ENCODE measurements around the gene MEGF8.

DNA sequence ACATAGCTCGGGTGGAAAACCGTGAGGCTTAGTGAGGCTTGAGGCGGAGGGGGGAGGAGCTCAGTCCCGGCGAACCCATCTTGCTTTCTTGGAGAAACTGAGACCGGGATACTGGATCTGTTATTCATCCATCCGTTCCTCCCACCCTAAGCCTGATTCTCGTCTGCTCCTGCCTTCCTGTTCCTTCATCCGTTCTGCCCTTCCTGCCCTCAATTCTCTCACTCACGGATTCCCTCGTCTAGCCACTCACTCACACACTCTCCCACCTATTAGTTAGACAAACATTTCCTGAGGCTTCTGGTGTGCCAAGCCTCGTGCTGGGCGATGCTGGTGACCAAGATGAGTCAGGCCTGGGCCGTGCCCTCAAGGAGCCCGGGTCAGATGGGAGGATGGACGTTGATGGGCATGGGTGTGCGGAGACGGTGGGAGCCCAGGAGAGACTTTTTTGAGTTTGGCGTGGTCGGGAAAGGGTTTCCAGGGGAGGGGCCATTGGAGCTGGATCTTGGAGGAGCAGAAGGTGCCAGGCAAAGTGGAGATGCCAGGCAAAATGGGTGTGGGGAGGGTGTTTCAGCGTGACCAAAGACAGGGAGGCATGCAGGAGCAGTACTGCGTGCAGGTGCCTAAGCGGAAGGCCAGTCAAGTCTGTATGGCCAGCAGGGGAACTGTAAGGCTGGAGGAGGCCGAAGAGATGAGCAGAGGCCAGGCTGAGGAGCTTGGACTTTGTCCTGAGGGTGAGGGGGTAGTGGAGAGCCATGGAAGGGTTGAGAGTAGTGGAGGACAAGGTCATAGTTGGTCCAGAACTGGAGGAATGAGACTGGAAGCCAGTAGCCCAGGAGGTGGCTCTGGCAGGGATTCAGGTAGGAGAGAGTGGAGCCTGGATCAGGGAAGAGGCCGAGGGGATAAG, 72.1 kb downstream of the MEGF8 start:
- TF ChIP-seq, protein P1, sequence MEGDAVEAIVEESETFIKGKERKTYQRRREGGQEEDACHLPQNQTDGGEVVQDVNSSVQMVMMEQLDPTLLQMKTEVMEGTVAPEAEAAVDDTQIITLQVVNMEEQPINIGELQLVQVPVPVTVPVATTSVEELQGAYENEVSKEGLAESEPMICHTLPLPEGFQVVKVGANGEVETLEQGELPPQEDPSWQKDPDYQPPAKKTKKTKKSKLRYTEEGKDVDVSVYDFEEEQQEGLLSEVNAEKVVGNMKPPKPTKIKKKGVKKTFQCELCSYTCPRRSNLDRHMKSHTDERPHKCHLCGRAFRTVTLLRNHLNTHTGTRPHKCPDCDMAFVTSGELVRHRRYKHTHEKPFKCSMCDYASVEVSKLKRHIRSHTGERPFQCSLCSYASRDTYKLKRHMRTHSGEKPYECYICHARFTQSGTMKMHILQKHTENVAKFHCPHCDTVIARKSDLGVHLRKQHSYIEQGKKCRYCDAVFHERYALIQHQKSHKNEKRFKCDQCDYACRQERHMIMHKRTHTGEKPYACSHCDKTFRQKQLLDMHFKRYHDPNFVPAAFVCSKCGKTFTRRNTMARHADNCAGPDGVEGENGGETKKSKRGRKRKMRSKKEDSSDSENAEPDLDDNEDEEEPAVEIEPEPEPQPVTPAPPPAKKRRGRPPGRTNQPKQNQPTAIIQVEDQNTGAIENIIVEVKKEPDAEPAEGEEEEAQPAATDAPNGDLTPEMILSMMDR (IDR thresholded peaks at IDR 0.05; ENCODE audit: low read depth, low read length), result no peak
- no peak for TF ChIP-seq EZH2phosphoT487 (IDR thresholded peaks at IDR 0.05; ENCODE audit: low read depth)
